ENCODE data around the gene BUB1. TPM values are rescaled to one million over a fixed set of nuclear protein-coding genes. Genes with fewer than 3 reads are reported as not detected.

BUB1 gene
- total RNA-seq, 5 donors from 2014 or later (not counting 1 experiment from before 2014, with no cell fraction given): 2.7 to 4.7 (median 3.1) TPM

- CTCF ChIA-PET: interaction anchor here in 1 of 2 donors (0.7 kb wide), 1 partner anchor 17 kb away, joined by 6 read pairs; no protein-coding TSS in a partner anchor
- H3K27ac ChIP-seq (ENCODE audit: low read length): no peak overlapping the region
- Mint-ChIP-seq H3K27ac (no peak overlapping the region), H3K4me3 (no peak overlapping the region), H3K4me1 (no peaks in the 10 kb centered on the region), H3K36me3 (no peaks in the 10 kb centered on the region), H3K9me3 (no peaks in the 10 kb centered on the region), H3K27me3 (peaks cover 23% of the 10 kb centered on the region in 2 donors)
- no peaks in the 10 kb centered on the region for H3K4me1 ChIP-seq (ENCODE audit: control insufficient read depth in 1 of 2, extremely low read depth in 1 of 2, insufficient read depth in 2 of 2, low read length in 2 of 2)
- peaks cover 0 to 10% of the 10 kb centered on the region in 2 experiments for H3K27me3 ChIP-seq (replicated peaks in 1 of 2; ENCODE audit: control insufficient read depth in 2 of 2, extremely low read depth in 1 of 2, insufficient read depth in 2 of 2, low read length in 1 of 2)
- POLR2A ChIA-PET: no interaction called here
- DNase-seq (no peak), ATAC-seq (replicated peaks in 1 of 4) (no peak)
- H3K36me3 ChIP-seq (ENCODE audit: control insufficient read depth in 2 of 2, extremely low read depth in 1 of 2, insufficient read depth in 1 of 2, low read length in 1 of 2): no peaks in the 10 kb centered on the region
- H3K9me3 ChIP-seq: no peaks in the 10 kb centered on the region
- no peak overlapping the region for H3K4me3 ChIP-seq (ENCODE audit: control insufficient read depth in 1 of 2, extremely low read depth in 1 of 2, low read length in 1 of 2)
- no CpG with 5 or more reads among the region's 2 CpGs for WGBS (ENCODE audit: insufficient coverage)
Measured at GRCh38 chr2:110718990-110719389, 41.1 kb upstream of the BUB1 start.

- Mint-ChIP-seq H3K4me1 (no peaks in the 10 kb centered on the region), H3K4me3 (no peak overlapping the region), H3K27ac (no peak overlapping the region), H3K36me3 (no peaks in the 10 kb centered on the region), H3K27me3 (peaks cover 20 to 23% of the 10 kb centered on the region in 2 donors), H3K9me3 (no peaks in the 10 kb centered on the region)
- ChIA-PET POLR2A (no interaction called here), CTCF (interaction anchor here in 1 of 2 donors (0.7 to 1.0 kb wide), 2 partner anchors 9 to 29 kb away, joined by 3 to 5 read pairs; no protein-coding TSS in a partner anchor)
- no peaks in the 10 kb centered on the region for H3K9me3 ChIP-seq
- H3K4me3 ChIP-seq (ENCODE audit: control insufficient read depth in 1 of 2, extremely low read depth in 1 of 2, low read length in 1 of 2): no peak overlapping the region
- no peaks in the 10 kb centered on the region for H3K4me1 ChIP-seq (ENCODE audit: control insufficient read depth in 1 of 2, extremely low read depth in 1 of 2, insufficient read depth in 2 of 2, low read length in 2 of 2)
- H3K36me3 ChIP-seq (ENCODE audit: control insufficient read depth in 2 of 2, extremely low read depth in 1 of 2, insufficient read depth in 1 of 2, low read length in 1 of 2): no peaks in the 10 kb centered on the region
- peaks cover 0 to 10% of the 10 kb centered on the region in 2 experiments for H3K27me3 ChIP-seq (replicated peaks in 1 of 2; ENCODE audit: control insufficient read depth in 2 of 2, extremely low read depth in 1 of 2, insufficient read depth in 2 of 2, low read length in 1 of 2)
- H3K27ac ChIP-seq (ENCODE audit: low read length): no peak overlapping the region
- DNase-seq: no peak
- no peak for ATAC-seq (replicated peaks in 1 of 4)
- WGBS (ENCODE audit: insufficient coverage): no CpG with 5 or more reads among the region's 2 CpGs
Measured at GRCh38 chr2:110718382-110718781, 40.5 kb upstream of the BUB1 start.

GRCh38 chr2:110717734-110718133 lies 39.9 kb upstream of the BUB1 start:
- WGBS (ENCODE audit: insufficient coverage): 80% methylated on average over 1 of the region's 4 CpGs
- Mint-ChIP-seq H3K27me3 (peaks cover 23 to 26% of the 10 kb centered on the region in 2 donors), H3K9me3 (no peaks in the 10 kb centered on the region), H3K27ac (no peak overlapping the region), H3K4me3 (no peak overlapping the region), H3K4me1 (no peaks in the 10 kb centered on the region), H3K36me3 (no peaks in the 10 kb centered on the region)
- Histone ChIP-seq H3K36me3 (ENCODE audit: control insufficient read depth in 2 of 2, extremely low read depth in 1 of 2, insufficient read depth in 1 of 2, low read length in 1 of 2) (no peaks in the 10 kb centered on the region), H3K4me1 (ENCODE audit: control insufficient read depth in 1 of 2, extremely low read depth in 1 of 2, insufficient read depth in 2 of 2, low read length in 2 of 2) (no peaks in the 10 kb centered on the region), H3K27ac (ENCODE audit: low read length) (no peak overlapping the region), H3K27me3 (replicated peaks in 1 of 2; ENCODE audit: control insufficient read depth in 2 of 2, extremely low read depth in 1 of 2, insufficient read depth in 2 of 2, low read length in 1 of 2) (peaks cover 0 to 10% of the 10 kb centered on the region in 2 experiments), H3K9me3 (no peaks in the 10 kb centered on the region), H3K4me3 (ENCODE audit: control insufficient read depth in 1 of 2, extremely low read depth in 1 of 2, low read length in 1 of 2) (no peak overlapping the region)
- ChIA-PET CTCF (interaction anchor here in 1 of 2 donors (0.7 to 1.0 kb wide), 2 partner anchors 10 to 29 kb away, joined by 3 to 5 read pairs; no protein-coding TSS in a partner anchor), POLR2A (no interaction called here)
- ATAC-seq (replicated peaks in 1 of 4) (no peak), DNase-seq (no peak)

- no peak overlapping the region for H3K4me3 ChIP-seq (ENCODE audit: control insufficient read depth in 1 of 2, extremely low read depth in 1 of 2, low read length in 1 of 2)
- Mint-ChIP-seq H3K27me3 (peaks cover 27 to 30% of the 10 kb centered on the region in 2 donors), H3K4me1 (no peaks in the 10 kb centered on the region), H3K27ac (no peak overlapping the region), H3K9me3 (no peaks in the 10 kb centered on the region), H3K36me3 (no peaks in the 10 kb centered on the region), H3K4me3 (no peak overlapping the region)
- H3K9me3 ChIP-seq: no peaks in the 10 kb centered on the region
- DNase-seq: no peak
- ChIA-PET CTCF (no interaction called here), POLR2A (no interaction called here)
- no peak overlapping the region for H3K27ac ChIP-seq (ENCODE audit: low read length)
- H3K27me3 ChIP-seq (replicated peaks in 1 of 2; ENCODE audit: control insufficient read depth in 2 of 2, extremely low read depth in 1 of 2, insufficient read depth in 2 of 2, low read length in 1 of 2): peaks cover 0 to 12% of the 10 kb centered on the region in 2 experiments
- H3K36me3 ChIP-seq (ENCODE audit: control insufficient read depth in 2 of 2, extremely low read depth in 1 of 2, insufficient read depth in 1 of 2, low read length in 1 of 2): no peaks in the 10 kb centered on the region
- H3K4me1 ChIP-seq (ENCODE audit: control insufficient read depth in 1 of 2, extremely low read depth in 1 of 2, insufficient read depth in 2 of 2, low read length in 2 of 2): no peaks in the 10 kb centered on the region
- ATAC-seq (replicated peaks in 1 of 4): no peak
- WGBS (ENCODE audit: insufficient coverage): no CpG with 5 or more reads among the region's 3 CpGs
Measured at GRCh38 chr2:110716959-110717645, 39.2 kb upstream of the BUB1 start.

- POLR2A ChIA-PET: no interaction called here
- peaks cover 0 to 16% of the 10 kb centered on the region in 2 experiments for H3K27me3 ChIP-seq (replicated peaks in 1 of 2; ENCODE audit: control insufficient read depth in 2 of 2, extremely low read depth in 1 of 2, insufficient read depth in 2 of 2, low read length in 1 of 2)
- Mint-ChIP-seq H3K36me3 (no peaks in the 10 kb centered on the region), H3K9me3 (no peaks in the 10 kb centered on the region), H3K4me3 (no peak overlapping the region), H3K27me3 (peaks cover 31 to 40% of the 10 kb centered on the region in 2 donors), H3K27ac (no peak overlapping the region), H3K4me1 (no peaks in the 10 kb centered on the region)
- WGBS (ENCODE audit: insufficient coverage): 70% methylated on average over 5 of the region's 6 CpGs
- ATAC-seq (replicated peaks in 1 of 4): no peak
- no peak overlapping the region for H3K4me3 ChIP-seq (ENCODE audit: control insufficient read depth in 1 of 2, extremely low read depth in 1 of 2, low read length in 1 of 2)
- no peaks in the 10 kb centered on the region for H3K9me3 ChIP-seq
- CTCF ChIA-PET: no interaction called here
- no peaks in the 10 kb centered on the region for H3K36me3 ChIP-seq (ENCODE audit: control insufficient read depth in 2 of 2, extremely low read depth in 1 of 2, insufficient read depth in 1 of 2, low read length in 1 of 2)
- DNase-seq: no peak
- H3K4me1 ChIP-seq (ENCODE audit: control insufficient read depth in 1 of 2, extremely low read depth in 1 of 2, insufficient read depth in 2 of 2, low read length in 2 of 2): no peaks in the 10 kb centered on the region
- H3K27ac ChIP-seq (ENCODE audit: low read length): no peak overlapping the region
Measured at GRCh38 chr2:110714452-110715224, 36.8 kb upstream of the BUB1 start.

GRCh38 chr2:110713513-110714362 lies 35.9 kb upstream of the BUB1 start:
- WGBS (ENCODE audit: insufficient coverage): 80% methylated on average over 4 of the region's 6 CpGs
- H3K4me1 Mint-ChIP-seq: no peaks in the 10 kb centered on the region
- H3K27ac Mint-ChIP-seq: no peak overlapping the region
- no peak for DNase-seq
- Histone ChIP-seq H3K27ac (ENCODE audit: low read length) (no peak overlapping the region), H3K9me3 (no peaks in the 10 kb centered on the region), H3K36me3 (ENCODE audit: control insufficient read depth in 2 of 2, extremely low read depth in 1 of 2, insufficient read depth in 1 of 2, low read length in 1 of 2) (no peaks in the 10 kb centered on the region), H3K4me1 (ENCODE audit: control insufficient read depth in 1 of 2, extremely low read depth in 1 of 2, insufficient read depth in 2 of 2, low read length in 2 of 2) (no peaks in the 10 kb centered on the region), H3K4me3 (ENCODE audit: control insufficient read depth in 1 of 2, extremely low read depth in 1 of 2, low read length in 1 of 2) (no peak overlapping the region), H3K27me3 (replicated peaks in 1 of 2; ENCODE audit: control insufficient read depth in 2 of 2, extremely low read depth in 1 of 2, insufficient read depth in 2 of 2, low read length in 1 of 2) (peaks cover 0 to 16% of the 10 kb centered on the region in 2 experiments)
- H3K27me3 Mint-ChIP-seq: peaks cover 31 to 41% of the 10 kb centered on the region in 2 donors
- POLR2A ChIA-PET: no interaction called here
- H3K36me3 Mint-ChIP-seq: no peaks in the 10 kb centered on the region
- H3K4me3 Mint-ChIP-seq: no peak overlapping the region
- H3K9me3 Mint-ChIP-seq: no peaks in the 10 kb centered on the region
- CTCF ChIA-PET: no interaction called here
- ATAC-seq (replicated peaks in 1 of 4): no peak

Measured in T-cell (primary cell).